Skin epidermis (tissue), 12 donors: ENCODE data around the gene STXBP1.
"Not testable (repeated sequence)": the region's sequence is repeated elsewhere in the genome, so short reads cannot be mapped to it uniquely, and the experiment has no call there.

Source experiments
- H3K27ac ChIP-seq, 21 experiments: fragments of 200-600 bp; sonication (generic) in 11 of 21; one replicate each; pipeline ENCODE4 v1.5.0; 2020; ENCODE audit warnings: mild to moderate bottlenecking in 3 of 21, inconsistent platforms in 2 of 21, moderate library complexity in 2 of 21
- H3K4me3 ChIP-seq, 7 experiments: fragments of 200-600 bp; sonication (generic) in 2 of 7; one replicate each; pipeline ENCODE4 v1.5.0; 2020; ENCODE audit warnings: inconsistent platforms in 2 of 7, mild to moderate bottlenecking in 2 of 7, moderate library complexity in 1 of 7

The STXBP1 gene

DNA sequence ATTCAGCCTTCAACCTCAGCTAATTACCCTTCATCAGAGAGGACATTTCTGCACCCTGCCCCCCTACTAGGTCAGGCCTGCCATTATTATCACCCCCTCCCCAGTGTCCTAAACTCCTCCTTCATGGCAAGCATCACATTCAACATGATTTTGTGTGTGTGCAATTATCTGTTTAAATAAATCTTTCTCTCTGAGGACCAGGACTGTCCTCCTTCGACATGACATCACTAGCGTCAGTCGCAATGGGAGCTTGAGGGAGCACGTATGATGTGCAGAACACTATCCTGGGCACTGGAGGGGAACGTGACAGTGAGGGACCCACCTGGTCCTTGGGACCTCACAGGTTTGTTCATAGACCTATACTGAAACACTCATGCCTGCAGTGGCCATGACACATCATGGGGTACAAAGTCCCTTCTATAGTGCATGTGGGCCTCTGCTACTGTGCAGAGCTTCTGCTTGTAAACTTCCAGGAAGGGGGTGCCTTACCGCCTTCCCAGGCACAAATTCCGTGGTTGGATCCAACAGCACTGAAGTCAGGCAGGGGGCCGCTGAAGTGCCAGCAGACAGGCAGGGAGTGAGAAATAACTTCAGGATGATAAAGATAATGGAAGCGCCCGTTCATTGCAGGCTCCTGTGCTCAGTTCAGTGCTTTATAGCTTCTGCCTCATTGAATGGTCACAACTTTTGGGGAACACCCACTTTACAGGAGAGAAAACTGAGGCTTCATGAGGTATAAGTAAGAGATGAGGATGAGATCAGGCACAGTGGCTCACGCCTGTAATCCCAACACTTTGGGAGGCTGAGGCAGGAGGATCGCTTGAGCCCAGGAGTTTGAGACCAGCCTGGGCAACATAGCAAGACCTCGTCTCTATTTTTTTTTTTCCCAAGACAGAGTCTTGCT lies 36.0 kb upstream of the STXBP1 start:
- H3K27ac ChIP-seq, result peak overlapping the region in 5 of 21 experiments; percentile 77 to 92 (median 87)
- H3K4me3 ChIP-seq, result no peak overlapping the region

DNA sequence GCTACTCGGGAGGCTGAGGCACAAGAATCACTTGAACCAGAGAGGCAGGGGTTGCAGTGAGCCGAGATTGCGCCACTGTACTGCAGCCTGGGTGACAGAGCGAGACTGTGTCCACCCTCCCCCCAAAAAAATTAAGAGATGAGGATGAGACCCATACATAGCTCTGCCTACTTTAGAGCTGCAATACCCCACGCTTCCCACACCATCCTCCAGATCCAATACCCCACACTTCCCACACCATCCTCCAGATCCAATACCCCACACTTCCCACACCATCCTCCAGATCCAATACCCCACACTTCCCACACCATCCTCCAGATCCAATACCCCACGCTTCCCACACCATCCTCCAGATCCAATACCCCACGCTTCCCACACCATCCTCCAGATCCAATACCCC lies 34.9 kb upstream of the STXBP1 start:
- H3K27ac ChIP-seq, result peak overlapping the region in 3 of 21 experiments; percentile 3 to 92 (median 17)
- not testable (repeated sequence) for H3K4me3 ChIP-seq

DNA sequence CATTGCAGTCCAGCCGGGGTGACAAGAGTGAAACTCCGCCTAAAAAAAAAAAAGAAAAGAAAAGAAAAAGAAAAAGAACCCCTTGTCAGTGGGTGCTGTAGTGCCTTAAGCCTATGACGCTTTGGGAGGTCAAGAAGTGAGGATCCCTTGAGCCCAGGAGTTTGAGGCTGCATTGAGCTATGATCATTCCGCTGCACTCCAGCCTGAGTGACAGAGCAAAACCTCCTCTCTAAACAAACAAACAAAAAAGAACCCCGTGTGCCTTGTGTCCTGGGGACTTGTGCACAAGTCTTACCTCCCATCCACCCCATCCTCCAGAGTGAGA lies 33.5 kb upstream of the STXBP1 start:
- H3K27ac ChIP-seq, result peak overlapping the region in 20 of 21 experiments; percentile 76 to 95 (median 88)
- H3K4me3 ChIP-seq, result peak overlapping the region in 4 of 7 experiments; percentile 4 to 27 (median 18)

DNA sequence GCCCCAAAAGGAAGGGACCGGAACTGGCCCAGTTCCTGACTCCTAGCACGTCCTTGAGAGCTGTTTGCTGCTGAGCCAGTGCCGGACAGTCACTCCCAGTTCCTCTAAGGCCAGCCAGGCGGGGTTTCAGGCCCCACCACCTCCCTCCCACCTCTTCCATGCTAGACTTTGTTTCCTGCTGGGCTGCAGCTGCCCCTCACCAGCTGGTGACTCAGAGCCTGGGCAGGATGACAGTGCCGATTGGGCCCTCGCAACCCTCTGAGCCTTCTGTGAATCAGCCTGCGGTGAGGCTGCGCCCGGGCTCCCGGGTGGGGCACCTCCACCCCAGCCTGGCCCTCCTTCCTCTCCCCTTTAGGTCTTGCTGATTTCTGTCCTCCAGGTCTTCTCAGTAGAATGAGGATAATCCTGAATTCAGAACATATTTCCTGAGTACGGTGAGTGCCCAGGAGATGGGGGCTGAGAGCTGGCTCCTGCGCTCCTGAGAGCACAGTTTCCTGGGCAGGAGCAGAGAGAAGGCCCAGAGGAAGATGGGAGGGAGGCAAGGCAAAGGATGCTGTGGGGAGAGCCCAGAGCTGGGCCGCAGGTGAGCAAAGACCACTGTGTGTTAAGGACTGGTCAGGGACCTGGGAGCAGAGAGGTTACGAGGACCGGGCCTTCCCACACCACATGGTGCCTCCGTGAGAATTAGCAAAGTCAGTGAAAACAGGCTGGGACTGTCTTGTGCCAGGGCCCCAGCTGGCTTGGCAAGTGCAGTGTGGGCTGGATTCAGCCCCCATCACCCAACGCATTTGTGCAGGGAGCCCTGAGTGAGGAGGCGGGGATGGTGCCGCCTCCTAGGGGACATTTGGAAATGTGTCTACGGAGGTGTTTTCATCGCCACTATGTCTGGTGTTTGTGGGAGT lies 32.9 kb upstream of the STXBP1 start:
- H3K27ac ChIP-seq, result peak overlapping the region; percentile 34 to 95 (median 87)
- H3K4me3 ChIP-seq, result peak overlapping the region; percentile 1 to 27 (median 16)

GRCh38 chr9:127580366-127580765 lies 31.7 kb upstream of the STXBP1 start:
- H3K27ac ChIP-seq, result peak overlapping the region in 12 of 21 experiments; percentile 7 to 95 (median 88)
- no peak overlapping the region for H3K4me3 ChIP-seq

DNA sequence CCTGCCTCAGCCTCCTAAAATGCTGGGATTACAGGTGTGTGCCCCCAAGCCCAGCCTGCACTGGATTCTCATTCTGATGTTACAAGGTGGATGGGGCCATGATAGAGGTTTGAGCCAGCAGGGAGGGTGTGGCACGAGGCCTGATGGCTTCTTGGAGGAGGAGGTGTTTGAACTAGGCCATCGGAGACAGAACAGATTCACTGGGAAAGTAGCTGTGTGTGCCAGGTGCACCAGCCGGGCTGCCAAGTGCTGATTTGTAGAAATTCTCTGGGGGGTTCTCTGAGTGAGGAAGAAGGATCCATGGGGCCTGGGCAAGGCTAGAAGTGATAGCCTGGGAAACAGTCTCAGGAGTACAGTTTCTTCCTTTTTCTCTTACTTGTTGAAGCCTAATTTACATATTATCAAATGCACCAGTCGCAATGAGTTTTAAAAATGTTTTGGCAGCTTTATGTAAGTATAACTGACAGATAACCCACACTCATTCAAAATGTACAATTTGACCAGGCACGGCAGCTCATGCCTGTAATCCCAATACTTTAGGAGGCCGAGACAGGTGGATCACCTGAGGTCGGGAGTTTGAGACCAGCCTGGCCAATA lies 31.1 kb upstream of the STXBP1 start:
- H3K27ac ChIP-seq, result peak overlapping the region in 4 of 21 experiments; percentile 7 to 90 (median 12)

GRCh38 chr9:127584474-127584805 lies 27.6 kb upstream of the STXBP1 start:
- H3K27ac ChIP-seq, result peak overlapping the region in 5 of 21 experiments; percentile 42 to 56 (median 50)

More for the DNA sequence above, 31.1 kb upstream of the STXBP1 start:
- no peak overlapping the region for H3K4me3 ChIP-seq

GRCh38 chr9:127585161-127585819 lies 26.8 kb upstream of the STXBP1 start:
- no peak overlapping the region for H3K4me3 ChIP-seq
- H3K27ac ChIP-seq, result peak overlapping the region in 2 of 21 experiments; percentile 25 to 56

More at GRCh38 chr9:127584474-127584805, 27.6 kb upstream of the STXBP1 start:
- not testable (repeated sequence) for H3K4me3 ChIP-seq

- Histone ChIP-seq H3K27ac (peak overlapping the region in 1 of 21 experiments; percentile 25), H3K4me3 (no peak overlapping the region)
Observed at GRCh38 chr9:127586096-127586495, 26.0 kb upstream of the STXBP1 start.

GRCh38 chr9:127586537-127586936 lies 25.5 kb upstream of the STXBP1 start:
- Histone ChIP-seq H3K27ac (no peak overlapping the region), H3K4me3 (no peak overlapping the region)

GRCh38 chr9:127587966-127588365 lies 24.1 kb upstream of the STXBP1 start:
- Histone ChIP-seq H3K27ac (no peak overlapping the region), H3K4me3 (no peak overlapping the region)

DNA sequence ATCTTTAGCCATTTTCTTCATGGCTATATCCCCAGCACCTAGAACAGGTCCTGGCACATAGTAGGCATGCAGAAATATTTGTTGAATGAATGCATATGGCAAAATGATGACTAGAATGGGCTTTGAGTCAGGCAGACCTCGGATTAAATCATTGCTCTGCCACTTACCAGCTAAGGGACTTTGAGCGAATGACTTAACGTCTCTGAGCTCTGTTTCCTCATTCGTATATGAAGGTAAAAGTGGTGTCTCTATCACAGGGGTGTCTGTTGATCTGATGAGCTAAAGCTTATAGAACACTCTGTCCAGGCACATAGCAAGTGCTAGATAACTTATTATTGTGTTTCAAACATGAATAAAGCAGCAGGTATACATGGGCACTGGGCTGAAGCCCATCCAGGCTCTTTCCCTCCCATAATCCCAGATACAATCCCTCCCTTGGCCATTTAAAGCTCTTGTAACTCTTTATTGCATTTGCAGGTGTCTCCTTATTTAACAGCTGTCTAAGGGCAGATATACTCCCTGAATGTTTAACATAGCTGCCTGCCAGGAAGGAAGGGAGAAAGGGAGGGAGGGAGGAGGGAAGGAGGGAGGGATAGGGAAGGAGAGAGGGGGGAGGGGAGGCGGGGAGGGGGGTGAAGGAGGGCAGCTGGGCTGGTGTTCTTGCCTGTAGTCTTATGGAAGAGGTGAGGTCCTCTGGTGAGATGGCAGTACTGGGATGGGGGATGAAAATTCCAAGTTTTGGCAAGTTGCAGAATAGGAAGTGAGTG lies 23.2 kb upstream of the STXBP1 start:
- no peak overlapping the region for H3K4me3 ChIP-seq
- no peak overlapping the region for H3K27ac ChIP-seq

DNA sequence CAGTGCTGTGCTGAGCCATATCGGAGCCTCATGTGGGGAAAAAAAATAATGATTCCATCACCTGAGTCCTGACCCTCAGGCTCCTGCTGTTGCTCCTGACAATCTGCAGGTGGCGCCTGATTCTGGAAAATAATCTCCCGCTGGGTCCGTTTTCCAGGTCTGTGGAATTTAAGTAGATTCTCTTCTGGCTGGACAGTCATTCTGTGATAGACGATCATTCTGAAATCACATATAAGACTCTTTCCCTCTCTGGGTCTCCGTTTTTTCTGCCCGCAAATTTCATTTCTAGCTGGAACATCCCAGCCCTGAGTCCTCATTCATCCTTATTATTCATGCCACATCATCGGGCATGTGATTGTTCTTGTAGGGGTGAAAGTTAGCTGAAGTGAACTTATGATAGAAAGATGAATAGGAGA lies 22.1 kb upstream of the STXBP1 start:
- Histone ChIP-seq H3K4me3 (no peak overlapping the region), H3K27ac (no peak overlapping the region)

DNA sequence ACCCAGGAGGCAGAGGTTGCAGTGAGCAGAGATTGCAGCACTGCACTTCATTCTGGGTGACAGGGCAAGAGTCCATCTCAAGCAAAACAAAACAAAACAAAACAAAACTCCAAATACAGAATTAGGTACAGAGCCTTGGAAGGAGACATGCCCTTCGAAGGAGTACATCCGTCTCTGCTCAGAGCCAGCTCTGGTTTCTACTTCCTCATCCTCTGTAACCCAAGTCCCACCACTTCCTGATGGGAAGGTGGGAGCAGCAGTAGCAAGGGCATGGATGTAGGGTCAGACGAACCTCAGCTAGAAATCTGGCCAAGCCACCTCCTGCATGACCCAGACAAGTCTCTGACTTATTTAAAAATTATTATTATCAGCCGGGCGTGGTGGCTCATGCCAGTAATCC lies 16.5 kb upstream of the STXBP1 start:
- H3K4me3 ChIP-seq, result no peak overlapping the region
- H3K27ac ChIP-seq, result no peak overlapping the region

GRCh38 chr9:127598839-127599549 lies 13.1 kb upstream of the STXBP1 start:
- no peak overlapping the region for H3K27ac ChIP-seq
- H3K4me3 ChIP-seq, result no peak overlapping the region

DNA sequence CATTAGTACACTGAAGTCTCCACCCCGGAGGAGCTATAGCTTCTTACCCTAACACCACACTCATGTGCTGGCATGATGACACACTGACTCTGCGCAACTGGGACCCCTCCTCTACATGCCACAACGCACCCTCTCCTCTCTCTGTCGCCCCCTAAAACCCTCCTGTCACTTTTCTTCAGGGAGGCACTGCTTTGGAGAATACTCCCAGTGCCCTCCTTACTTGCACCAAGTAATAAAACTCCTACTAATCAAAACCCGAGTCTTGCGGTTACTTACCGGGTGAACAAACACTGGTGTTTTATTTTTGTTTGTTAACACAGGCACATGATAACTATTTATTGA lies 12.6 kb upstream of the STXBP1 start:
- no peak overlapping the region for H3K4me3 ChIP-seq
- H3K27ac ChIP-seq, result no peak overlapping the region

DNA sequence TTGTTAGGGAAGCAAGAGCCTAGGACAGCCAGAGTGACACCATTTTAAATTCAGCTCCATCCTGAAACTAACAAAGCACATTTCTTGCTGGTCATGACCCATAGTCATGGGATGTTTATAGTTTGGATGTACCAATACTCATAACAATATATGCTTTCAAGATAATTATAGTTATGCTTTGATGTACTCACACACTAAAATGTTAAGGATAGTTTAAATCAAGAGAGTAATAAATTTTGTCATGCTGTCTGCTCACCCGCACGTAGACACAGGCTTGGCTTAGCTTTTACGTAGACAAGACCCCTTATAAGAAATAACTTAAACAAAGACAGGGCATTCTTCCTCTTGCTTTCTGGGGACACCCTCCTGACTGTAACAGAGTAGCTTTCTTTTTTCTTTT lies 8.9 kb upstream of the STXBP1 start:
- Histone ChIP-seq H3K4me3 (no peak overlapping the region), H3K27ac (no peak overlapping the region)

DNA sequence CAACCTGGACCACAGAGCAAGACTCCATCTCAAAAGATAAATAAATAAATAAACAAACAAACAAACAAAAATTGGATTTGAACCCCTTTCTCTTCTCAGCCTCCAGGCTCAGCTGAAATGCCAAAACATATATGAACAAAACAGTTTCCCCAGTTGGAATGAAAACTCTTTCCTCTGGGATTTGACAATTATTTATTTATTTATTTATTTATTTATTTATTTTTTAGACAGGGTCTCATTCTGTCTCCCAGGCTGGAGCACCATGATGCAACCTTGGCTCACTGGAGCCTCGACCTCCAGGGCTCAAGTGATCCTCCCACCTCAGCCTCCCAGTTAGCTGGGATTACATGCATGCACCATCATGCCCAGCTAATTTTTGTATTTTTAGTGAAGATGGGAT lies 6.0 kb upstream of the STXBP1 start:
- H3K4me3 ChIP-seq, result no peak overlapping the region
- H3K27ac ChIP-seq, result no peak overlapping the region
